ENCODE data around the gene LTBP1. TPM values are rescaled to one million over a fixed set of nuclear protein-coding genes. Genes with fewer than 3 reads are reported as not detected.
"Not testable (repeated sequence)": the region's sequence is repeated elsewhere in the genome, so short reads cannot be mapped to it uniquely, and the experiment has no call there.

LTBP1 gene
- total RNA-seq, 1 experiment from 2014 or later = 10.3 TPM

DNA sequence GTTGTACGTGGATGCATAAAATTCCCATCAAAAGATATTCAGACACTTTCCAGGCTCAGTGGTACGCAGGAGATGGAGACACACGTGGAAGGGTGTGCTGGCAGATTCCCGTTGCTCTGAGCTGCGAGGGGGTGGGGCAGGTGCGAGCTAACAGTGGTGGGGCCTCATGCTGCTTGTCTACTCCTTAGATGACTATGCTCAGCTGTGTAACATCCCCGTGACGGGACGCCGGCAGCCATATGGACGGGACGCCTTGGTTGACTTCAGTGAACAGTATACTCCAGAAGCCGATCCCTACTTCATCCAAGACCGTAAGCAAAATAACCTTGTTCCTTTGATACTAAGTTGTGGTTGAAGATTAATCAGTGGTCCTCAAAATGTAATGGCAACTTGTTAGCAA is 442.2 kb downstream of the LTBP1 start:
- Histone ChIP-seq H3K4me3 (no peak overlapping the region), H3K9me3 (ENCODE audit: insufficient read depth, low read depth) (no peaks in the 10 kb centered on the region), H3K9me2 (ENCODE audit: insufficient read depth) (no peaks in the 10 kb centered on the region; the same call in 1 of the 2 replicates), H3K79me2 (ENCODE audit: low read depth) (no peaks in the 10 kb centered on the region), H3K4me2 (no peak overlapping the region), H3K36me3 (ENCODE audit: low read depth) (no peaks in the 10 kb centered on the region), H3K27ac (no peak overlapping the region), H3K27me3 (ENCODE audit: insufficient read depth, low read depth) (no peaks in the 10 kb centered on the region), H3F3A (ENCODE audit: insufficient read depth, low read depth) (no peaks in the 10 kb centered on the region), H2AFZ (no peak overlapping the region), H4K20me1 (ENCODE audit: insufficient read depth) (no peaks in the 10 kb centered on the region), H3K4me1 (replicated peaks; ENCODE audit: insufficient read depth) (no peaks in the 10 kb centered on the region)
- DNase-seq = no peak
- CTCF ChIA-PET = no interaction called here
- POLR2A ChIA-PET (ENCODE audit: unreplicated experiment) = no interaction called here
- intact Hi-C loops (cut with micrococcal nuclease; ENCODE audit: unreplicated experiment) = no loop called here
- no TSS peak for BruUV-seq (replicated peaks)
- TF ChIP-seq EZH2 (IDR thresholded peaks at IDR 0.05; ENCODE audit: low read depth) = no peak
- TF ChIP-seq, protein P1, sequence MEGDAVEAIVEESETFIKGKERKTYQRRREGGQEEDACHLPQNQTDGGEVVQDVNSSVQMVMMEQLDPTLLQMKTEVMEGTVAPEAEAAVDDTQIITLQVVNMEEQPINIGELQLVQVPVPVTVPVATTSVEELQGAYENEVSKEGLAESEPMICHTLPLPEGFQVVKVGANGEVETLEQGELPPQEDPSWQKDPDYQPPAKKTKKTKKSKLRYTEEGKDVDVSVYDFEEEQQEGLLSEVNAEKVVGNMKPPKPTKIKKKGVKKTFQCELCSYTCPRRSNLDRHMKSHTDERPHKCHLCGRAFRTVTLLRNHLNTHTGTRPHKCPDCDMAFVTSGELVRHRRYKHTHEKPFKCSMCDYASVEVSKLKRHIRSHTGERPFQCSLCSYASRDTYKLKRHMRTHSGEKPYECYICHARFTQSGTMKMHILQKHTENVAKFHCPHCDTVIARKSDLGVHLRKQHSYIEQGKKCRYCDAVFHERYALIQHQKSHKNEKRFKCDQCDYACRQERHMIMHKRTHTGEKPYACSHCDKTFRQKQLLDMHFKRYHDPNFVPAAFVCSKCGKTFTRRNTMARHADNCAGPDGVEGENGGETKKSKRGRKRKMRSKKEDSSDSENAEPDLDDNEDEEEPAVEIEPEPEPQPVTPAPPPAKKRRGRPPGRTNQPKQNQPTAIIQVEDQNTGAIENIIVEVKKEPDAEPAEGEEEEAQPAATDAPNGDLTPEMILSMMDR (conservative IDR thresholded peaks at IDR 0.05) = no peak

GRCh38 chr2:33389695-33390094 is 442.9 kb downstream of the LTBP1 start:
- POLR2A ChIA-PET (ENCODE audit: unreplicated experiment); H2AFZ ChIP-seq; H3F3A ChIP-seq (ENCODE audit: insufficient read depth, low read depth); H3K4me3 ChIP-seq; H3K9me3 ChIP-seq (ENCODE audit: insufficient read depth, low read depth); H3K4me2 ChIP-seq; H3K27ac ChIP-seq; H3K36me3 ChIP-seq (ENCODE audit: low read depth); CTCF ChIA-PET; BruUV-seq (replicated peaks); H3K4me1 ChIP-seq (replicated peaks; ENCODE audit: insufficient read depth); H3K79me2 ChIP-seq (ENCODE audit: low read depth); H3K9me2 ChIP-seq (ENCODE audit: insufficient read depth); H3K27me3 ChIP-seq (ENCODE audit: insufficient read depth, low read depth); H4K20me1 ChIP-seq (ENCODE audit: insufficient read depth); DNase-seq: not testable (repeated sequence)
- intact Hi-C loops (cut with micrococcal nuclease; ENCODE audit: unreplicated experiment) = loop anchor here (10.0 kb wide), 1 partner anchor 195 kb away; no protein-coding TSS in a partner anchor

DNA sequence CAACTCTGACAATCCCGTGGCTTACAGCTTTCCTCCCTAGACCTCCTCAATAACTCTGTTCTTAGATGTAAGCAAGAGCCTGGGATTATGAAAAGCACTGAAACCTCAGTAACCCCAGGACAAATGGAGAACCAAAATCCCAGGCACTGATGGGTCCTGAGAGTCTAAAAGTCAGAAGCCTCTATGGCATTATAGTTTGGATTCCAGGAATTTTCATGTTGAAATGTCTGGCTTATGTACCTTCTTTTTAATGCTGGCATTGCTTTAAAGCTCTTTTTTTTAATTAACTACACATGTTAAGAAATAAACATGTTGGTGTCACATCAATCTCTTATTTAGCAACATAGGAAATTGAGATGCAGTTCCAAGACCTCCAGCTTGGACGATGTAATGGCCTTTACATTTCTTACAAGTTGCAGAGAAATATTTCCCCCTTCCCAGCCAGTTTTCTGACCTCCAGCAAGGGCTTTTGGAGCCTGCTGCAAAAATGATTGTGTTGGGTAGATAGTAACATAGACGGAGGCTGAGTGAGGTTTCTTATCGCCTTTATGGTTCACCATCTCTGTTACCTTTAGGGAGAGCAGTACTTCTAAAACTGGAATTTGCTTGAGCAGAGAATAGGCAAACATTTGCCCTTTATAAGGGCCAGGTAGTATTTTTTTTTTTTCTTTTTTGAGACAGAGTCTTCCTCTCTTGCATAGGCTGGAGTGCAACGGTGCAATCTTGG is 444.9 kb downstream of the LTBP1 start:
- Histone ChIP-seq H3K9me2 (ENCODE audit: insufficient read depth) (no peaks in the 10 kb centered on the region; the same call in 1 of the 2 replicates), H3K9me3 (ENCODE audit: insufficient read depth, low read depth) (no peaks in the 10 kb centered on the region), H3F3A (ENCODE audit: insufficient read depth, low read depth) (no peaks in the 10 kb centered on the region), H3K4me2 (no peak overlapping the region), H3K79me2 (ENCODE audit: low read depth) (no peaks in the 10 kb centered on the region), H4K20me1 (ENCODE audit: insufficient read depth) (no peaks in the 10 kb centered on the region), H2AFZ (no peak overlapping the region), H3K4me3 (no peak overlapping the region), H3K27me3 (ENCODE audit: insufficient read depth, low read depth) (no peaks in the 10 kb centered on the region), H3K36me3 (ENCODE audit: low read depth) (no peaks in the 10 kb centered on the region), H3K4me1 (replicated peaks; ENCODE audit: insufficient read depth) (no peaks in the 10 kb centered on the region), H3K27ac (no peak overlapping the region)
- DNase-seq = no peak
- BruUV-seq (replicated peaks) = no TSS peak
- intact Hi-C loops (cut with micrococcal nuclease; ENCODE audit: unreplicated experiment) = loop anchor here (10.0 kb wide), 1 partner anchor 193 kb away; no protein-coding TSS in a partner anchor
- TF ChIP-seq, protein P1 (conservative IDR thresholded peaks at IDR 0.05) = no peak
- TF ChIP-seq EZH2 (IDR thresholded peaks at IDR 0.05; ENCODE audit: low read depth) = no peak
- ChIA-PET POLR2A (ENCODE audit: unreplicated experiment) (no interaction called here), CTCF (no interaction called here)

DNA sequence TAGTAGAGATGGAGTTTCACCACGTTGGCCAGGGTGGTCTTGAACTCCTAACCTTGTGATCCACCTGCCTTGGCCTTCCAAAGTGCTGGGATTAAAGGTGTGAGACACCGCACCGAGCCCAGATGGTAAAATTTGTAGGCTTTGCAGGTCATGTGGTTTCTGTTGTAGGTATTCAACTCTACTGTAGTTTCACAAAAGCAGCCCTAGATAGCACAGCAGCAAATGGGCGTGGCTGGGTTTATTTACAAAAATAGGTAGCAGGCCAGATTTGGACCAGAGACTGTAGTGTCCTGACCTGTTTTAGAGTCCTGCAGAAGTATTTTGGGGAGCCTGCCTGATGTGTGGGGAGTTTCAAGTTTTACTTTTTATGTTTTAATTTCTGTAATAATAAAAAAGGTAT is 445.6 kb downstream of the LTBP1 start:
- Histone ChIP-seq H3K9me2 (ENCODE audit: insufficient read depth) (no peaks in the 10 kb centered on the region), H2AFZ (no peak overlapping the region), H3K4me2 (no peak overlapping the region), H3F3A (ENCODE audit: insufficient read depth, low read depth) (no peaks in the 10 kb centered on the region), H3K36me3 (ENCODE audit: low read depth) (no peaks in the 10 kb centered on the region), H3K27ac (no peak overlapping the region), H3K9me3 (ENCODE audit: insufficient read depth, low read depth) (no peaks in the 10 kb centered on the region), H3K79me2 (ENCODE audit: low read depth) (no peaks in the 10 kb centered on the region), H3K27me3 (ENCODE audit: insufficient read depth, low read depth) (no peaks in the 10 kb centered on the region), H3K4me3 (no peak overlapping the region), H3K4me1 (replicated peaks; ENCODE audit: insufficient read depth) (no peaks in the 10 kb centered on the region), H4K20me1 (ENCODE audit: insufficient read depth) (no peaks in the 10 kb centered on the region)
- no TSS peak for BruUV-seq (replicated peaks)
- ChIA-PET CTCF (no interaction called here), POLR2A (ENCODE audit: unreplicated experiment) (no interaction called here)
- TF ChIP-seq EZH2 (IDR thresholded peaks at IDR 0.05; ENCODE audit: low read depth) = no peak
- TF ChIP-seq, protein P1 (conservative IDR thresholded peaks at IDR 0.05) = no peak
- intact Hi-C loops (cut with micrococcal nuclease; ENCODE audit: unreplicated experiment) = loop anchor here (10.0 kb wide), 1 partner anchor 192 kb away; no protein-coding TSS in a partner anchor
- DNase-seq = no peak
